ENCODE data around the gene KRTCAP3. TPM values are rescaled to one million over a fixed set of nuclear protein-coding genes. Genes with fewer than 3 reads are reported as not detected.
A peak's percentile ranks its signal among the peaks of the same experiment; 100 is the strongest.

KRTCAP3 gene
- total RNA-seq, 1 donor from 2014 or later = 6.9 TPM

- Mint-ChIP-seq H3K27me3 (ENCODE audit: low read depth) (no peaks in the 10 kb centered on the region), H3K27ac (ENCODE audit: unreplicated experiment) (no peak overlapping the region), H3K4me3 (no peak overlapping the region), H3K9me3 (no peaks in the 10 kb centered on the region), H3K4me1 (no peaks in the 10 kb centered on the region), H3K36me3 (ENCODE audit: low read depth) (peaks cover 26% of the 10 kb centered on the region)
- DNase-seq (ENCODE audit: low read depth, low spot score) = no peak
- TF ChIP-seq CTCF (conservative IDR thresholded peaks at IDR 0.05) = no peak
These were observed 3.0 kb downstream of the KRTCAP3 start for GRCh38 chr2:27445155-27445554.

- H3K36me3 Mint-ChIP-seq (ENCODE audit: low read depth) = peaks cover 22% of the 10 kb centered on the region
- H3K9me3 Mint-ChIP-seq = no peaks in the 10 kb centered on the region
- H3K4me3 Mint-ChIP-seq = no peak overlapping the region
- H3K27ac Mint-ChIP-seq (ENCODE audit: unreplicated experiment) = peak overlapping the region; percentile 50
- H3K4me1 Mint-ChIP-seq = no peaks in the 10 kb centered on the region
- no peaks in the 10 kb centered on the region for H3K27me3 Mint-ChIP-seq (ENCODE audit: low read depth)
- TF ChIP-seq CTCF (conservative IDR thresholded peaks at IDR 0.05) = no peak
- DNase-seq (ENCODE audit: low read depth, low spot score) = no peak
These were observed 3.4 kb downstream of the KRTCAP3 start for GRCh38 chr2:27445615-27446014.

DNA sequence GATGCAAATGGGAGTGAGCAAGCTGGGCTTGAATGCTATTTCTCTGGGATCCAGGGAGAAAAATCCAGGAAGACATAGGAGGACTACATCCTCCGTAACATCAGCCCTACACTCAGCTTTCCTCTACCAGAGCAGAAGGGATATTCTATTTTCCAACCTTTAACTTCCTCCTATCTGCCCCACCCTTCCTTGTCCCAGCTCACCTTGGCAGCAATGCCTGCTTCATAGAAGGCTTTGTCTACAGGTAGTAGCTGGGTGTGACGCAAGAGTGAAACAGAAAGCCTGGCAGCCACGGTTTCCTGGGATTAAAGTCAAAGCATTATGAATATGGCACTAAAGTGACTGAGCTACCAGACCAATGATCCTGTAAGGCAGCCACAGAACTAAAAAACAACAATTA is 3.9 kb downstream of the KRTCAP3 start:
- DNase-seq (ENCODE audit: low read depth, low spot score) = no peak
- H3K27me3 Mint-ChIP-seq (ENCODE audit: low read depth) = no peaks in the 10 kb centered on the region
- H3K4me1 Mint-ChIP-seq = no peaks in the 10 kb centered on the region
- H3K4me3 Mint-ChIP-seq = no peak overlapping the region
- no peak for TF ChIP-seq CTCF (conservative IDR thresholded peaks at IDR 0.05)
- no peak overlapping the region for H3K27ac Mint-ChIP-seq (ENCODE audit: unreplicated experiment)
- H3K9me3 Mint-ChIP-seq = no peaks in the 10 kb centered on the region
- peaks cover 20% of the 10 kb centered on the region for H3K36me3 Mint-ChIP-seq (ENCODE audit: low read depth)

GRCh38 chr2:27448381-27448780 is 6.2 kb downstream of the KRTCAP3 start:
- no peak overlapping the region for H3K27ac Mint-ChIP-seq (ENCODE audit: unreplicated experiment)
- peaks cover 8% of the 10 kb centered on the region for H3K36me3 Mint-ChIP-seq (ENCODE audit: low read depth)
- no peaks in the 10 kb centered on the region for H3K4me1 Mint-ChIP-seq
- H3K9me3 Mint-ChIP-seq = no peaks in the 10 kb centered on the region
- DNase-seq (ENCODE audit: low read depth, low spot score) = no peak
- TF ChIP-seq CTCF (conservative IDR thresholded peaks at IDR 0.05) = no peak
- H3K27me3 Mint-ChIP-seq (ENCODE audit: low read depth) = no peaks in the 10 kb centered on the region
- no peak overlapping the region for H3K4me3 Mint-ChIP-seq

- Mint-ChIP-seq H3K9me3 (no peaks in the 10 kb centered on the region), H3K4me3 (no peak overlapping the region), H3K27me3 (ENCODE audit: low read depth) (no peaks in the 10 kb centered on the region), H3K27ac (ENCODE audit: unreplicated experiment) (no peak overlapping the region), H3K36me3 (ENCODE audit: low read depth) (peaks cover 8% of the 10 kb centered on the region), H3K4me1 (no peaks in the 10 kb centered on the region)
- no peak for TF ChIP-seq CTCF (conservative IDR thresholded peaks at IDR 0.05)
- DNase-seq (ENCODE audit: low read depth, low spot score) = no peak
These were observed 8.9 kb downstream of the KRTCAP3 start for GRCh38 chr2:27451095-27451494.

GRCh38 chr2:27453968-27454367 is 11.8 kb downstream of the KRTCAP3 start:
- DNase-seq (ENCODE audit: low read depth, low spot score) = no peak
- Mint-ChIP-seq H3K36me3 (ENCODE audit: low read depth) (peaks cover 4% of the 10 kb centered on the region), H3K9me3 (no peaks in the 10 kb centered on the region), H3K27ac (ENCODE audit: unreplicated experiment) (no peak overlapping the region), H3K27me3 (ENCODE audit: low read depth) (no peaks in the 10 kb centered on the region), H3K4me3 (no peak overlapping the region), H3K4me1 (no peaks in the 10 kb centered on the region)
- TF ChIP-seq CTCF (conservative IDR thresholded peaks at IDR 0.05) = no peak
